22Rv1 (cell line): ENCODE measurements around the gene TLCD1.

Experiments
- CTCF ChIP-seq: fragments of 450-650 bp; IDR thresholded peaks from 2 replicates; pipeline ENCODE4 v1.5.1; 2017; ENCODE audit warnings: mild to moderate bottlenecking
- ZFX ChIP-seq: fragments of 450-650 bp; IDR thresholded peaks from 2 replicates; pipeline ENCODE4 v1.6.1; 2017; ENCODE audit warnings: antibody characterized with exemption, borderline replicate concordance

- TF ChIP-seq CTCF (no peak), ZFX (no peak)
These were observed 14.6 kb upstream of the TLCD1 start for GRCh38 chr17:28740406-28741357.
